SU-DHL-6 (cell line): ENCODE data around the gene FOXP2.

Source experiments
- EZH2phosphoT487 ChIP-seq: fragments of 200-600 bp; sonication (generic), shearing (Covaris generic); conservative IDR thresholded peaks from 2 replicates; pipeline ENCODE4 v1.6.1; 2018; ENCODE audit warnings: mild to moderate bottlenecking, antibody characterized with exemption, low read length, moderate library complexity, mixed read lengths
- TF ChIP-seq, protein P1 (sequence below): fragments of 200-600 bp; sonication (generic); IDR thresholded peaks from one replicate; pipeline ENCODE4 v1.5.1; 2017; ENCODE audit warnings: antibody characterized with exemption, mild to moderate bottlenecking, low read length, moderate library complexity; ENCODE audit not compliant: insufficient read depth, poor library complexity, severe bottlenecking

DNA sequence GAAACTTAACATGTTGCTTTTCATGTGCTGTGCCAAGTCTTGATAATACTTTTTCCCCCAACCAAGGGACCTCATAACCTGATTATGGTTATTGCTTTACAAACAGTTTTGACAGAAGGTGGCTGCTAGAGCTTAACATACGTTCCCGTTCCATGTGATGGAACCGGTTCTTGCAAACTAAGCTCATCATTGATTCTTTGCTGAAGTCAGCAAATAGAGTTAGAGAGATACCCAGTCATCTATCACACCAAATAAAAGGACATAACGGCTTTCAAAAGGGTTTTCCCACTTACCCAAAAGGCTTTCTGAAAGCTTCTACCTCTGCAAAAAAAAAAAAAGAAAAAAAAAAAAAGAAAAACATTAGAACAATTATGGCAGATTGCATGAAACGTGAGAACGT is 277.0 kb downstream of the FOXP2 start:
- TF ChIP-seq, protein P1, sequence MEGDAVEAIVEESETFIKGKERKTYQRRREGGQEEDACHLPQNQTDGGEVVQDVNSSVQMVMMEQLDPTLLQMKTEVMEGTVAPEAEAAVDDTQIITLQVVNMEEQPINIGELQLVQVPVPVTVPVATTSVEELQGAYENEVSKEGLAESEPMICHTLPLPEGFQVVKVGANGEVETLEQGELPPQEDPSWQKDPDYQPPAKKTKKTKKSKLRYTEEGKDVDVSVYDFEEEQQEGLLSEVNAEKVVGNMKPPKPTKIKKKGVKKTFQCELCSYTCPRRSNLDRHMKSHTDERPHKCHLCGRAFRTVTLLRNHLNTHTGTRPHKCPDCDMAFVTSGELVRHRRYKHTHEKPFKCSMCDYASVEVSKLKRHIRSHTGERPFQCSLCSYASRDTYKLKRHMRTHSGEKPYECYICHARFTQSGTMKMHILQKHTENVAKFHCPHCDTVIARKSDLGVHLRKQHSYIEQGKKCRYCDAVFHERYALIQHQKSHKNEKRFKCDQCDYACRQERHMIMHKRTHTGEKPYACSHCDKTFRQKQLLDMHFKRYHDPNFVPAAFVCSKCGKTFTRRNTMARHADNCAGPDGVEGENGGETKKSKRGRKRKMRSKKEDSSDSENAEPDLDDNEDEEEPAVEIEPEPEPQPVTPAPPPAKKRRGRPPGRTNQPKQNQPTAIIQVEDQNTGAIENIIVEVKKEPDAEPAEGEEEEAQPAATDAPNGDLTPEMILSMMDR = no peak
- TF ChIP-seq EZH2phosphoT487 = no peak
